Stimulated activated CD4-positive, alpha-beta T cell treated with anti-CD3 and anti-CD28 coated beads, Interleukin-2, amount 100 ng/mL, for 48 hours (primary cell): Measurements from ENCODE around the gene SPRED1.

ENCODE experiments used
- DNase-seq, 2 donors: peaks; one replicate each; pipeline ENCODE4 v3.0.0-alpha.2; 2020

SPRED1 gene

GRCh38 chr15:38285456-38285855 is 32.8 kb downstream of the SPRED1 start:
- DNase-seq, result no peak

GRCh38 chr15:38294126-38294525 is 41.5 kb downstream of the SPRED1 start:
- DNase-seq, result no peak

- DNase-seq, result no peak
Observed at GRCh38 chr15:38297623-38298388, 45.2 kb downstream of the SPRED1 start.

- no peak for DNase-seq
Observed at GRCh38 chr15:38299216-38299615, 46.6 kb downstream of the SPRED1 start.

- no peak for DNase-seq
Observed at GRCh38 chr15:38300395-38300794, 47.8 kb downstream of the SPRED1 start.

- no peak for DNase-seq
Observed at GRCh38 chr15:38304481-38304880, 51.8 kb downstream of the SPRED1 start.

GRCh38 chr15:38307251-38307650 is 54.6 kb downstream of the SPRED1 start:
- DNase-seq, result no peak

- no peak for DNase-seq
Observed at GRCh38 chr15:38307861-38308641, 55.4 kb downstream of the SPRED1 start.

GRCh38 chr15:38308797-38309196 is 56.2 kb downstream of the SPRED1 start:
- DNase-seq, result peak in 1 of 2 donors; percentile 10

- no peak for DNase-seq
Observed at GRCh38 chr15:38312190-38312589, 59.6 kb downstream of the SPRED1 start.

- DNase-seq, result no peak
Observed at GRCh38 chr15:38316311-38316710, 63.7 kb downstream of the SPRED1 start.

- DNase-seq, result no peak
Observed at GRCh38 chr15:38320181-38320580, 67.5 kb downstream of the SPRED1 start.

- no peak for DNase-seq
Observed at GRCh38 chr15:38320866-38321265, 68.2 kb downstream of the SPRED1 start.

- DNase-seq, result no peak
Observed at GRCh38 chr15:38323895-38324294, 71.3 kb downstream of the SPRED1 start.

- no peak for DNase-seq
Observed at GRCh38 chr15:38324939-38325647, 72.5 kb downstream of the SPRED1 start.

GRCh38 chr15:38325648-38325990 is 73.0 kb downstream of the SPRED1 start:
- DNase-seq, result no peak

- no peak for DNase-seq
Observed at GRCh38 chr15:38332711-38333110, 80.1 kb downstream of the SPRED1 start.

- no peak for DNase-seq
Observed at GRCh38 chr15:38335116-38335515, 82.5 kb downstream of the SPRED1 start.

GRCh38 chr15:38344351-38344750 is 91.7 kb downstream of the SPRED1 start:
- DNase-seq, result no peak

GRCh38 chr15:38349251-38349650 is 96.6 kb downstream of the SPRED1 start:
- DNase-seq, result no peak

GRCh38 chr15:38351466-38351865 is 98.8 kb downstream of the SPRED1 start:
- DNase-seq, result no peak

- peak; percentile 43 to 52 for DNase-seq
Observed at GRCh38 chr15:38354315-38354929, 101.8 kb downstream of the SPRED1 start.

- no peak for DNase-seq
Observed at GRCh38 chr15:38362355-38362754, 109.7 kb downstream of the SPRED1 start.
